Trophoblast cell (in vitro differentiated cells and primary cell): Measurements from ENCODE around the gene CBARP.

Experiments used
- DNase-seq, 2 donors: peaks; one replicate each; pipeline ENCODE4 v3.0.0-alpha.2; 2016
- H2AFZ ChIP-seq: 2 replicates; pipeline ENCODE4 v1.6.1; 2013; ENCODE audit warnings: low read length, moderate library complexity, mild to moderate bottlenecking; ENCODE audit not compliant: insufficient read depth, poor library complexity
- H2AK5ac ChIP-seq: 2 replicates; pipeline ENCODE4 v1.6.1; 2013; ENCODE audit warnings: mild to moderate bottlenecking, low read length
- H2BK120ac ChIP-seq: 2 replicates; pipeline ENCODE4 v1.6.1; 2013; ENCODE audit warnings: low read length, mild to moderate bottlenecking, moderate library complexity; ENCODE audit not compliant: insufficient read depth, poor library complexity
- H2BK12ac ChIP-seq: 2 replicates; pipeline ENCODE4 v1.6.1; 2013; ENCODE audit warnings: mild to moderate bottlenecking, low read length, moderate library complexity
- H2BK5ac ChIP-seq: 2 replicates; pipeline ENCODE4 v1.6.1; 2013; ENCODE audit warnings: low read length, low read depth, moderate library complexity, mild to moderate bottlenecking; ENCODE audit not compliant: poor library complexity
- H3K14ac ChIP-seq: 2 replicates; pipeline ENCODE4 v1.6.1; 2013; ENCODE audit warnings: mild to moderate bottlenecking, low read length
- H3K18ac ChIP-seq: 2 replicates; pipeline ENCODE4 v1.6.1; 2013; ENCODE audit warnings: mild to moderate bottlenecking, low read length
- H3K23ac ChIP-seq: 2 replicates; pipeline ENCODE4 v1.6.1; 2013; ENCODE audit warnings: low read length
- H3K27ac ChIP-seq: 2 replicates; pipeline ENCODE4 v1.5.1; 2013; ENCODE audit warnings: low read depth, mild to moderate bottlenecking, inconsistent platforms, low read length, moderate library complexity
- H3K27me3 ChIP-seq: 2 replicates; pipeline ENCODE4 v1.6.1; 2013; ENCODE audit warnings: inconsistent platforms, mild to moderate bottlenecking, low read length, moderate library complexity; ENCODE audit not compliant: insufficient read depth
- H3K36me3 ChIP-seq, 2 experiments: 1 replicate in 1 of 2; 2 replicates in 1 of 2; pipeline ENCODE4 v1.6.1; 2013; ENCODE audit warnings: low read length in 2 of 2, mild to moderate bottlenecking in 2 of 2, moderate library complexity in 1 of 2; ENCODE audit not compliant: insufficient read depth in 2 of 2, control insufficient read depth in 1 of 2
- H3K4ac ChIP-seq: 2 replicates; pipeline ENCODE4 v1.6.1; 2013; ENCODE audit warnings: low read depth, mild to moderate bottlenecking, low read length, moderate library complexity
- H3K4me1 ChIP-seq, 2 experiments: 1 replicate in 1 of 2; 2 replicates in 1 of 2; pipeline ENCODE4 v1.6.1; 2013; ENCODE audit warnings: low read length in 2 of 2, mild to moderate bottlenecking in 2 of 2, moderate library complexity in 1 of 2; ENCODE audit not compliant: insufficient read depth in 2 of 2, control insufficient read depth in 1 of 2
- H3K4me2 ChIP-seq: 2 replicates; pipeline ENCODE4 v1.6.1; 2013; ENCODE audit warnings: inconsistent platforms, mild to moderate bottlenecking, low read length, moderate library complexity
- H3K4me3 ChIP-seq: 2 replicates; pipeline ENCODE4 v1.5.1; 2013; ENCODE audit warnings: mild to moderate bottlenecking, low read depth, low read length, inconsistent platforms
- H3K79me1 ChIP-seq: one replicate; pipeline ENCODE4 v1.6.1; 2013; ENCODE audit warnings: low read length
- H3K79me2 ChIP-seq: 2 replicates; pipeline ENCODE4 v1.6.1; 2013; ENCODE audit warnings: low read length, mild to moderate bottlenecking; ENCODE audit not compliant: control insufficient read depth, insufficient read depth, poor library complexity
- H3K9ac ChIP-seq: 2 replicates; pipeline ENCODE4 v1.6.1; 2013; ENCODE audit warnings: mild to moderate bottlenecking, low read length
- H3K9me3 ChIP-seq: 2 replicates; pipeline ENCODE4 v1.6.1; 2013; ENCODE audit warnings: low read depth, mild to moderate bottlenecking, control low read depth, inconsistent platforms, low read length; ENCODE audit not compliant: insufficient read depth
- H4K12ac ChIP-seq: 2 replicates; pipeline ENCODE4 v1.6.1; 2013; ENCODE audit warnings: low read depth, mild to moderate bottlenecking, low read length, moderate library complexity
- H4K8ac ChIP-seq: 2 replicates; pipeline ENCODE4 v1.6.1; 2013; ENCODE audit warnings: low read depth, mild to moderate bottlenecking, low read length, moderate library complexity
- H4K91ac ChIP-seq: one replicate; pipeline ENCODE4 v1.6.1; 2013; ENCODE audit warnings: low read depth, mild to moderate bottlenecking, low read length, moderate library complexity
- WGBS: extraction: QIAGEN DNeasy Blood & Tissue Kit; methylation state at CpG from one replicate; pipeline ENCODE4 v1.1.7; 2013; ENCODE audit warnings: missing lambda C conversion rate; ENCODE audit not compliant: insufficient read length, insufficient coverage; ENCODE audit errors: extremely low coverage; 5-methylcytosine and 5-hydroxymethylcytosine counted together

CBARP gene

GRCh38 chr19:1182727-1183126, 55.1 kb downstream of the CBARP start:
- Histone ChIP-seq H3K23ac (no peak overlapping the region), H3K9me3 (no peaks in the 10 kb centered on the region), H3K14ac (no peak overlapping the region), H2AFZ (no peak overlapping the region), H3K4ac (no peak overlapping the region), H3K27ac (peak overlapping the region; percentile 56), H4K12ac (no peak overlapping the region), H2BK12ac (no peak overlapping the region), H2BK5ac (no peak overlapping the region), H3K4me3 (no peak overlapping the region), H3K79me2 (no peaks in the 10 kb centered on the region), H4K8ac (no peak overlapping the region), H4K91ac (no peak overlapping the region), H3K36me3 (no peaks in the 10 kb centered on the region), H2AK5ac (no peak overlapping the region), H3K79me1 (peaks cover 24% of the 10 kb centered on the region), H2BK120ac (no peak overlapping the region), H3K9ac (no peak overlapping the region), H3K4me2 (no peak overlapping the region), H3K18ac (no peak overlapping the region), H3K27me3 (no peaks in the 10 kb centered on the region), H3K4me1 (peaks cover 29 to 31% of the 10 kb centered on the region in 2 experiments)
- DNase-seq, result no peak
- no CpG with 5 or more reads among the region's 11 CpGs for WGBS

GRCh38 chr19:1182068-1182467, 55.7 kb downstream of the CBARP start:
- peak overlapping the region; percentile 5 for H4K8ac ChIP-seq
- H3K9me3 ChIP-seq, result no peaks in the 10 kb centered on the region
- H4K12ac ChIP-seq, result no peak overlapping the region
- peak overlapping the region; percentile 34 for H2BK5ac ChIP-seq
- H3K14ac ChIP-seq, result peak overlapping the region; percentile 32
- H3K27me3 ChIP-seq, result no peaks in the 10 kb centered on the region
- peaks cover 24% of the 10 kb centered on the region for H3K79me1 ChIP-seq
- H3K4me1 ChIP-seq, result peaks cover 29 to 31% of the 10 kb centered on the region in 2 experiments
- no peaks in the 10 kb centered on the region for H3K36me3 ChIP-seq
- no CpG with 5 or more reads among the region's 10 CpGs for WGBS
- H3K27ac ChIP-seq, result peak overlapping the region; percentile 45
- H4K91ac ChIP-seq, result peak overlapping the region; percentile 52
- no peak overlapping the region for H2AFZ ChIP-seq
- H2AK5ac ChIP-seq, result peak overlapping the region; percentile 2
- H2BK12ac ChIP-seq, result peak overlapping the region; percentile 20
- peak overlapping the region; percentile 12 for H3K18ac ChIP-seq
- H3K79me2 ChIP-seq, result no peaks in the 10 kb centered on the region
- H3K4me2 ChIP-seq, result peak overlapping the region; percentile 2
- H3K9ac ChIP-seq, result no peak overlapping the region
- no peak overlapping the region for H3K23ac ChIP-seq
- no peak overlapping the region for H3K4me3 ChIP-seq
- no peak for DNase-seq
- peak overlapping the region; percentile 9 for H2BK120ac ChIP-seq
- no peak overlapping the region for H3K4ac ChIP-seq

GRCh38 chr19:1181606-1182005, 56.2 kb downstream of the CBARP start:
- Histone ChIP-seq H2AK5ac (no peak overlapping the region), H2BK5ac (peak overlapping the region; percentile 34), H3K9me3 (no peaks in the 10 kb centered on the region), H3K79me1 (peaks cover 24% of the 10 kb centered on the region), H3K79me2 (no peaks in the 10 kb centered on the region), H3K9ac (no peak overlapping the region), H3K18ac (peak overlapping the region; percentile 57), H3K23ac (no peak overlapping the region), H3K4ac (no peak overlapping the region), H3K27ac (peak overlapping the region; percentile 45), H3K36me3 (no peaks in the 10 kb centered on the region), H2AFZ (no peak overlapping the region), H3K4me1 (peaks cover 29 to 31% of the 10 kb centered on the region in 2 experiments), H4K12ac (no peak overlapping the region), H3K14ac (peak overlapping the region; percentile 32), H3K4me2 (peak overlapping the region; percentile 2), H4K8ac (peak overlapping the region; percentile 23), H4K91ac (peak overlapping the region; percentile 52), H3K4me3 (no peak overlapping the region), H3K27me3 (no peaks in the 10 kb centered on the region), H2BK120ac (peak overlapping the region; percentile 9), H2BK12ac (peak overlapping the region; percentile 20)
- peak; percentile 60 to 75 for DNase-seq
- no CpG with 5 or more reads among the region's 11 CpGs for WGBS
